H9 (cell line): ENCODE measurements around the gene CDK11A. TPM values are rescaled to one million over a fixed set of nuclear protein-coding genes. Genes with fewer than 3 reads are reported as not detected.

Experiments used
- DNase-seq: peaks from one replicate; pipeline ENCODE4 v3.0.0-alpha.2; 2017
- H2AFZ ChIP-seq: one replicate; pipeline ENCODE4 v1.6.1; 2013; ENCODE audit warnings: mild to moderate bottlenecking, low read length, control low read depth, moderate library complexity
- H2AK5ac ChIP-seq: 2 replicates; pipeline ENCODE4 v1.6.1; 2013; ENCODE audit warnings: low read length, control low read depth, mixed read lengths; ENCODE audit not compliant: insufficient read length
- H2BK120ac ChIP-seq: one replicate; pipeline ENCODE4 v1.6.1; 2013; ENCODE audit warnings: low read depth, mild to moderate bottlenecking, low read length, control low read depth, inconsistent platforms; ENCODE audit not compliant: poor library complexity, severe bottlenecking
- H2BK12ac ChIP-seq: 2 replicates; pipeline ENCODE4 v1.6.1; 2013; ENCODE audit warnings: low read length, control low read depth, mixed read lengths, low read depth; ENCODE audit not compliant: insufficient read length
- H2BK15ac ChIP-seq: 2 replicates; pipeline ENCODE4 v1.6.1; 2013; ENCODE audit warnings: low read depth, low read length, control low read depth
- H2BK20ac ChIP-seq: one replicate; pipeline ENCODE4 v1.6.1; 2013; ENCODE audit warnings: low read depth, mild to moderate bottlenecking, low read length, control low read depth, inconsistent platforms; ENCODE audit not compliant: poor library complexity, severe bottlenecking
- H2BK5ac ChIP-seq: 2 replicates; pipeline ENCODE4 v1.6.1; 2013; ENCODE audit warnings: low read length, control low read depth, mixed read lengths; ENCODE audit not compliant: insufficient read length
- H3K14ac ChIP-seq: 2 replicates; pipeline ENCODE4 v1.6.1; 2013; ENCODE audit warnings: low read length, control low read depth; ENCODE audit not compliant: insufficient read depth
- H3K18ac ChIP-seq: 2 replicates; pipeline ENCODE4 v1.6.1; 2013; ENCODE audit warnings: low read depth, mild to moderate bottlenecking, mixed read lengths, low read length, control low read depth; ENCODE audit not compliant: insufficient read length
- H3K23ac ChIP-seq: 2 replicates; pipeline ENCODE4 v1.6.1; 2013; ENCODE audit warnings: low read length, control low read depth, mixed read lengths, low read depth; ENCODE audit not compliant: insufficient read length
- H3K23me2 ChIP-seq: 2 replicates; pipeline ENCODE4 v1.6.1; 2013; ENCODE audit warnings: low read depth, mild to moderate bottlenecking, mixed read lengths, low read length, control low read depth; ENCODE audit not compliant: insufficient read length, poor library complexity, severe bottlenecking
- H3K27ac ChIP-seq: 2 replicates; pipeline ENCODE4 v1.5.1; 2013; ENCODE audit warnings: low read length, control low read depth, mixed read lengths, low read depth; ENCODE audit not compliant: insufficient read length
- H3K27me3 ChIP-seq: 2 replicates; pipeline ENCODE4 v1.6.1; 2013; ENCODE audit warnings: low read length, control low read depth, inconsistent platforms; ENCODE audit not compliant: insufficient read depth
- H3K4ac ChIP-seq: 2 replicates; pipeline ENCODE4 v1.6.1; 2013; ENCODE audit warnings: low read depth, mild to moderate bottlenecking, control low read depth, inconsistent platforms, low read length, moderate library complexity
- H3K4me1 ChIP-seq: 2 replicates; pipeline ENCODE4 v1.6.1; 2013; ENCODE audit warnings: low read length, control low read depth, inconsistent platforms; ENCODE audit not compliant: insufficient read depth
- H3K4me2 ChIP-seq: 2 replicates; pipeline ENCODE4 v1.6.1; 2013; ENCODE audit warnings: low read length, control low read depth, mixed read lengths; ENCODE audit not compliant: insufficient read length, insufficient read depth
- H3K56ac ChIP-seq: 2 replicates; pipeline ENCODE4 v1.6.1; 2013; ENCODE audit warnings: low read depth, mild to moderate bottlenecking, mixed read lengths, low read length, control low read depth; ENCODE audit not compliant: insufficient read length
- H3K79me1 ChIP-seq: 2 replicates; pipeline ENCODE4 v1.6.1; 2013; ENCODE audit warnings: low read depth, mild to moderate bottlenecking, moderate library complexity, low read length, control low read depth, inconsistent platforms; ENCODE audit not compliant: insufficient read depth, poor library complexity, severe bottlenecking
- H3K79me2 ChIP-seq: 2 replicates; pipeline ENCODE4 v1.6.1; 2013; ENCODE audit warnings: low read length, control low read depth, inconsistent platforms; ENCODE audit not compliant: insufficient read depth
- H3K9ac ChIP-seq: 2 replicates; pipeline ENCODE4 v1.6.1; 2013; ENCODE audit warnings: low read length, control low read depth, mixed read lengths; ENCODE audit not compliant: insufficient read length; ENCODE audit errors: extremely low read depth
- H3K9me3 ChIP-seq: one replicate; pipeline ENCODE4 v1.6.1; 2013; ENCODE audit warnings: low read depth, low read length, inconsistent platforms; ENCODE audit not compliant: control insufficient read depth
- H3T11ph ChIP-seq: one replicate; pipeline ENCODE4 v1.6.1; 2013; ENCODE audit warnings: mild to moderate bottlenecking, low read length, control low read depth, inconsistent platforms
- H4K20me1 ChIP-seq: one replicate; pipeline ENCODE4 v1.6.1; 2013; ENCODE audit not compliant: control insufficient read depth, insufficient read length, insufficient read depth
- H4K5ac ChIP-seq: 2 replicates; pipeline ENCODE4 v1.6.1; 2013; ENCODE audit warnings: low read depth, mild to moderate bottlenecking, mixed read lengths, low read length, control low read depth; ENCODE audit not compliant: insufficient read length
- H4K8ac ChIP-seq: replicated peaks from 2 replicates; pipeline ENCODE4 v1.6.1; 2013; ENCODE audit warnings: low read length, control low read depth, mixed read lengths, low read depth; ENCODE audit not compliant: insufficient read length
- H4K91ac ChIP-seq: 2 replicates; pipeline ENCODE4 v1.6.1; 2013; ENCODE audit warnings: low read depth, mild to moderate bottlenecking, moderate library complexity, mixed read lengths, low read length, control low read depth; ENCODE audit not compliant: insufficient read length
- H3K27ac Mint-ChIP-seq, 3 experiments: 2 replicates in 2 of 3; 3 replicates in 1 of 3; pipeline ENCODE4 v1.8.0; 2020 to 2021; ENCODE audit warnings: mixed read lengths in 3 of 3, mild to moderate bottlenecking in 1 of 3, moderate library complexity in 1 of 3
- H3K27me3 Mint-ChIP-seq: 2 replicates; pipeline ENCODE4 v1.8.0; 2021; ENCODE audit warnings: low read depth, mild to moderate bottlenecking, moderate library complexity, mixed read lengths
- H3K36me3 Mint-ChIP-seq, 3 experiments: 2 replicates in 2 of 3; 3 replicates in 1 of 3; pipeline ENCODE4 v1.8.0; 2020 to 2021; ENCODE audit warnings: low read depth in 3 of 3, mixed read lengths in 3 of 3; ENCODE audit not compliant: insufficient read depth in 1 of 3
- H3K4me1 Mint-ChIP-seq, 2 experiments: 2 replicates each; pipeline ENCODE4 v1.8.0; 2020; ENCODE audit warnings: mixed read lengths in 2 of 2
- H3K4me3 Mint-ChIP-seq, 2 experiments: 2 replicates in 1 of 2; 3 replicates in 1 of 2; pipeline ENCODE4 v1.8.0; 2020 to 2021; ENCODE audit warnings: mild to moderate bottlenecking in 2 of 2, mixed read lengths in 2 of 2, moderate library complexity in 1 of 2
- H3K9me3 Mint-ChIP-seq, 2 experiments: 2 replicates in 1 of 2; 3 replicates in 1 of 2; pipeline ENCODE4 v1.8.0; 2020; ENCODE audit warnings: mild to moderate bottlenecking in 2 of 2, mixed read lengths in 2 of 2, moderate library complexity in 1 of 2
- CTCF ChIP-seq: fragments of 200-600 bp; sonication (generic); conservative IDR thresholded peaks from 3 replicates; pipeline ENCODE4 v1.8.0; 2021; ENCODE audit warnings: antibody characterized with exemption, mild to moderate bottlenecking
- WGBS: extraction: QIAGEN DNeasy Blood & Tissue Kit; methylation state at CpG from one replicate; pipeline ENCODE4 v1.1.7; 2013; ENCODE audit warnings: missing lambda C conversion rate, low lambda C conversion rate, mixed read lengths; ENCODE audit not compliant: insufficient read length; ENCODE audit errors: extremely low coverage; 5-methylcytosine and 5-hydroxymethylcytosine counted together
- total RNA-seq: library from RNA; stranded (reverse); gene quantifications from 2 replicates; pipeline ENCODE4 v1.2.1, GENCODE V29; 2021

CDK11A gene
- total RNA-seq, 1 experiment from 2014 or later: 49.5 TPM

- H2BK5ac ChIP-seq: no peak overlapping the region
- WGBS: no CpG with 5 or more reads among the region's 27 CpGs
- H4K8ac ChIP-seq: no peak overlapping the region
- no peak overlapping the region for H4K5ac ChIP-seq
- H3K56ac ChIP-seq: no peak overlapping the region
- no peak overlapping the region for H3K4me3 Mint-ChIP-seq
- no peaks in the 10 kb centered on the region for H3K23me2 ChIP-seq
- no peak overlapping the region for H3K23ac ChIP-seq
- no peak overlapping the region for H3K9ac ChIP-seq
- no peak overlapping the region for H2AFZ ChIP-seq
- no peaks in the 10 kb centered on the region for H3K79me2 ChIP-seq
- no peak overlapping the region for H2BK20ac ChIP-seq
- H3K27me3 Mint-ChIP-seq: no peaks in the 10 kb centered on the region
- no peaks in the 10 kb centered on the region for H3K79me1 ChIP-seq
- H3K4me1 ChIP-seq: no peaks in the 10 kb centered on the region
- no peaks in the 10 kb centered on the region for H3K9me3 Mint-ChIP-seq
- no peaks in the 10 kb centered on the region for H4K20me1 ChIP-seq
- no peak for TF ChIP-seq CTCF
- no peak overlapping the region for H3K18ac ChIP-seq
- H2AK5ac ChIP-seq: no peak overlapping the region
- H3K27ac Mint-ChIP-seq: peak overlapping the region in 2 of 3 experiments; percentile 44 to 53; a peak in 2 of 7 replicates
- peaks cover 10 to 42% (median 38%) of the 10 kb centered on the region in 3 experiments; a peak in 6 of 7 replicates for H3K36me3 Mint-ChIP-seq
- no peak overlapping the region for H3K27ac ChIP-seq
- no peak overlapping the region for H3T11ph ChIP-seq
- H2BK15ac ChIP-seq: no peak overlapping the region
- no peaks in the 10 kb centered on the region for H3K4me1 Mint-ChIP-seq
- H3K14ac ChIP-seq: no peak overlapping the region
- no peak overlapping the region for H3K4ac ChIP-seq
- no peaks in the 10 kb centered on the region for H3K9me3 ChIP-seq
- H3K27me3 ChIP-seq: no peaks in the 10 kb centered on the region
- no peak overlapping the region for H2BK120ac ChIP-seq
- DNase-seq: no peak
- H3K4me2 ChIP-seq: no peak overlapping the region
- H2BK12ac ChIP-seq: no peak overlapping the region
- no peak overlapping the region for H4K91ac ChIP-seq
Measured at GRCh38 chr1:1671365-1672119, 52.6 kb downstream of the CDK11A start.
